Central memory CD8-positive, alpha-beta T cell (primary cell): ENCODE results near the gene ZCCHC14.
A peak's percentile ranks its signal among the peaks of the same experiment; 100 is the strongest.
"Not testable (repeated sequence)": the region's sequence is repeated elsewhere in the genome, so short reads cannot be mapped to it uniquely, and the experiment has no call there.

ENCODE experiments used
- ATAC-seq: fragments of 150-1000 bp; cut with Tn5 transposase; replicated peaks from 2 replicates; pipeline ENCODE4 v1.10.0; 2022; ENCODE audit warnings: mild to moderate bottlenecking, moderate FRiP score, moderate number of reproducible peaks; ENCODE audit not compliant: poor library complexity, severe bottlenecking; ENCODE audit errors: extremely low read depth
- DNase-seq, 2 donors: peaks; one replicate each; pipeline ENCODE4 v3.0.0; 2021; ENCODE audit warnings: low spot score in 2 of 2
- H3K27ac Mint-ChIP-seq: one replicate; pipeline ENCODE4 v1.8.0; 2022; ENCODE audit warnings: low read depth, mild to moderate bottlenecking, moderate library complexity, mixed read lengths
- H3K27me3 Mint-ChIP-seq: one replicate; pipeline ENCODE4 v1.8.0; 2022; ENCODE audit warnings: mixed read lengths
- H3K36me3 Mint-ChIP-seq: one replicate; pipeline ENCODE4 v1.8.0; 2022; ENCODE audit warnings: mild to moderate bottlenecking, moderate library complexity, mixed read lengths; ENCODE audit not compliant: insufficient read depth
- H3K4me1 Mint-ChIP-seq: one replicate; pipeline ENCODE4 v1.8.0; 2022; ENCODE audit warnings: mixed read lengths
- H3K4me3 Mint-ChIP-seq: one replicate; pipeline ENCODE4 v1.8.0; 2022; ENCODE audit warnings: mild to moderate bottlenecking, moderate library complexity, mixed read lengths
- H3K9me3 Mint-ChIP-seq: one replicate; pipeline ENCODE4 v1.8.0; 2022; ENCODE audit warnings: mixed read lengths

The ZCCHC14 gene

GRCh38 chr16:87489434-87490045 lies 3.3 kb downstream of the ZCCHC14 start:
- Mint-ChIP-seq H3K4me1 (peaks cover 63% of the 10 kb centered on the region), H3K4me3 (peak overlapping the region; percentile 75), H3K27ac (peak overlapping the region; percentile 60), H3K36me3 (peaks cover 22% of the 10 kb centered on the region), H3K9me3 (no peaks in the 10 kb centered on the region), H3K27me3 (no peaks in the 10 kb centered on the region)
- ATAC-seq (no peak), DNase-seq (no peak)

DNA sequence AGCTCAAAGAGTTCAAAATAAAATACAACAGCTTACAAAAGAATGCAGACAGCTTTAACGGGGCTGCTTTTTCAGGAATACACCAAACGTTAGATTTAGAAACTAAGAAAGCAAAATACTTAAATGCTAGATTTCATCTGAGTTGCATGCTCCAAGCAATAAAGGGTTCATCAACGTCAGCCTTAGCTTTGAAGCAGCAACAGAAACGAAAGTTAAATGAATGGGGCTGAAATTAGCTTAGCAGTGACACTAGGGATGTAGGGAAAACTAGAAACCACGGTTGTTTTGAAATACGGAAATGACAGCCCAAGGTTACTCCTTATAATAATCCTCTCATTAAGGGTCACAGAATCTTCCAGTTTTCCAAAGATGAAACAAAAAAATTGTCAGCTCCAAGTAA lies 3.9 kb downstream of the ZCCHC14 start:
- not testable (repeated sequence) for H3K27me3 Mint-ChIP-seq, H3K27ac Mint-ChIP-seq, H3K4me3 Mint-ChIP-seq, H3K9me3 Mint-ChIP-seq, ATAC-seq, DNase-seq
- Mint-ChIP-seq H3K4me1 (peaks cover 68% of the 10 kb centered on the region), H3K36me3 (peaks cover 24% of the 10 kb centered on the region)

- peaks cover 73% of the 10 kb centered on the region for H3K4me1 Mint-ChIP-seq
- ATAC-seq (no peak), DNase-seq (no peak)
- peaks cover 19% of the 10 kb centered on the region for H3K36me3 Mint-ChIP-seq
- H3K9me3 Mint-ChIP-seq, result no peaks in the 10 kb centered on the region
- H3K27me3 Mint-ChIP-seq, result no peaks in the 10 kb centered on the region
- H3K27ac Mint-ChIP-seq, result no peak overlapping the region
- H3K4me3 Mint-ChIP-seq, result no peak overlapping the region
These were observed 5.4 kb downstream of the ZCCHC14 start for GRCh38 chr16:87487361-87487924.

- Mint-ChIP-seq H3K9me3 (no peaks in the 10 kb centered on the region), H3K4me1 (peaks cover 79% of the 10 kb centered on the region), H3K36me3 (peaks cover 20% of the 10 kb centered on the region), H3K4me3 (no peak overlapping the region), H3K27ac (no peak overlapping the region), H3K27me3 (no peaks in the 10 kb centered on the region)
- DNase-seq (no peak), ATAC-seq (no peak)
These were observed 6.0 kb downstream of the ZCCHC14 start for GRCh38 chr16:87486713-87487247.

- H3K4me3 Mint-ChIP-seq, result no peak overlapping the region
- no peaks in the 10 kb centered on the region for H3K9me3 Mint-ChIP-seq
- H3K27me3 Mint-ChIP-seq, result no peaks in the 10 kb centered on the region
- DNase-seq (no peak), ATAC-seq (no peak)
- H3K36me3 Mint-ChIP-seq, result peaks cover 18% of the 10 kb centered on the region
- H3K4me1 Mint-ChIP-seq, result peaks cover 77% of the 10 kb centered on the region
- no peak overlapping the region for H3K27ac Mint-ChIP-seq
These were observed 6.5 kb downstream of the ZCCHC14 start for GRCh38 chr16:87486282-87486681.

GRCh38 chr16:87485792-87486191 lies 7.0 kb downstream of the ZCCHC14 start:
- Mint-ChIP-seq H3K36me3 (peaks cover 13% of the 10 kb centered on the region), H3K4me1 (peaks cover 75% of the 10 kb centered on the region), H3K27ac (peak overlapping the region; percentile 44)
- not testable (repeated sequence) for H3K4me3 Mint-ChIP-seq, DNase-seq, H3K27me3 Mint-ChIP-seq, ATAC-seq, H3K9me3 Mint-ChIP-seq

DNA sequence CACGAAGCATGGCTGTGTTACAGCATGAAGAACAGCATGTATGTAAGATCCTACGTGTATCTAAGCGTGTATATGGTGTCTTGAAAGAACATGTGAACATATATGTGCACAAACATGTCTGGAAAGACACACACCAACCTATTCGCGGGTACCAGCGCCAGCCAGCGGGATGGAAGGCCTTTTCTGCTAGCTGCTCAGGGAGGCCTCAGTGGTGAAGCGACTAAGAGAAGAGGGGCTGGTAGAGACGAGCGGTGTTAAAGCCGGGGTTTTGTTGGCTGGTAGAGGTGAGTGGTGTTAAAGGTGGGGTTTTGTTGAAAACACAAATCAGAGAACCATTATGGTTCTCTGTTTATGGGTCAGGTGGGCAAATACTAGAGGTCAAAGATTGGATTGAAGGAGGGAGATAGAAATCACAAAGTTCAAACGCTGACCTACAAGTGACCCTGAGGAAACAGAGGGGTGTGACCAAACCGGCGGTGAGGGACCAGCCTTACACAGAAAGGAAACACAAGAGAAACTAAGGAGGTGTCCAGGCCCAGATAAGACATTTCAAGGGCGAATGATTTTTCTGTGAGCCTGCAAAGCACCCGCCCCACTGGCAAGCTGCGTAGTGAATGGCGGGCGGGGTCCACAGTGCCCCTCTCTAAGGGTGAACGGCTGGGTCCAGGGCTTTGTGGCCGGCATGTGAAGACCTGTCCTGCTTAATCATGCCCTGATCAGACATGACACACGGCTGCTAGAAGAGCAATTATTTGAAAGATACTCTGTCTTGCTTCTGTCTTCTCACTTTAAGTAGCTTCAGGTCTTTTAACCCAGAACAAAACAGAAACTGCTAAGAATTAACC lies 8.1 kb downstream of the ZCCHC14 start:
- Mint-ChIP-seq H3K27me3 (no peaks in the 10 kb centered on the region), H3K27ac (peak overlapping the region; percentile 44), H3K9me3 (no peaks in the 10 kb centered on the region), H3K4me3 (no peak overlapping the region), H3K36me3 (peaks cover 7% of the 10 kb centered on the region), H3K4me1 (peaks cover 69% of the 10 kb centered on the region)
- DNase-seq (no peak), ATAC-seq (no peak)

DNA sequence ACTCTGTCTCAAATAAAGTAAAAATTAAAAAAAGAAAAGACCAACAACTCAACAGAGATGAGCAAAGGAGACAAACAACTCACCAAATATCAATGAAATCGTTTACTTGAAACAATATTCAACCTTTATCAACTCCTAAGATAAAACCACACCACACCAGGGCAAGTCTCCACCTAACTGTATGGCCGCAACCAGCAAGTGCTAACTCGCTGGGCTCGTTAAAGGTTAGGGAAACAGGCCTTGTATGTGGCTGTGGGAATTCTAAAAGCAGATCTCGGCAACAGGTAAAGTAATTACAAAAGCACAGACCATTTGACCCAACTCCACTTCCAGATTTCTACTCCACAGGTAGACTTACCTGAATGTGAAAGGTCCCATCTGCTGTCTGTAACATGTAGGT lies 9.3 kb downstream of the ZCCHC14 start:
- H3K27ac Mint-ChIP-seq, result no peak overlapping the region
- peaks cover 61% of the 10 kb centered on the region for H3K4me1 Mint-ChIP-seq
- no peaks in the 10 kb centered on the region for H3K9me3 Mint-ChIP-seq
- H3K36me3 Mint-ChIP-seq, result peaks cover 5% of the 10 kb centered on the region
- ATAC-seq (no peak), DNase-seq (no peak)
- H3K4me3 Mint-ChIP-seq, result no peak overlapping the region
- H3K27me3 Mint-ChIP-seq, result no peaks in the 10 kb centered on the region

DNA sequence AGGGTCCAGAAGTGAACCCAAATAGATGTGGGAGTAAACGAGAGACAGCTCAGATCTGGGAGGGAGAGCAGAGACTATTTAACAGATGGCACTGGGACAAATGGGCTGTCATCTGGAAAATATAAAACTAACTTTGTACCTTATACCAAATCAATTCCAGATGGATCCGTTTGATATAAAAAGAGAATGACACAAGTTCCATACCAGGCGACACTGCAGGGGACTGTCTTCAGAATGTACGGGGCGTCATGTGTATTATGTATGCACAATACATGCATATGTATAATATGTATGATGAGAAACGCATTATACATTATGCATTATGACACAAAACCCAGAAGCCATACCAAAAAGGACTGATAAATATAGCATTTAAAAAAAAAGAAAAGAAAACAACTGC lies 10.2 kb downstream of the ZCCHC14 start:
- H3K9me3 Mint-ChIP-seq, ATAC-seq, H3K27me3 Mint-ChIP-seq, H3K4me3 Mint-ChIP-seq, H3K36me3 Mint-ChIP-seq, H3K27ac Mint-ChIP-seq, DNase-seq: not testable (repeated sequence)
- peaks cover 65% of the 10 kb centered on the region for H3K4me1 Mint-ChIP-seq

DNA sequence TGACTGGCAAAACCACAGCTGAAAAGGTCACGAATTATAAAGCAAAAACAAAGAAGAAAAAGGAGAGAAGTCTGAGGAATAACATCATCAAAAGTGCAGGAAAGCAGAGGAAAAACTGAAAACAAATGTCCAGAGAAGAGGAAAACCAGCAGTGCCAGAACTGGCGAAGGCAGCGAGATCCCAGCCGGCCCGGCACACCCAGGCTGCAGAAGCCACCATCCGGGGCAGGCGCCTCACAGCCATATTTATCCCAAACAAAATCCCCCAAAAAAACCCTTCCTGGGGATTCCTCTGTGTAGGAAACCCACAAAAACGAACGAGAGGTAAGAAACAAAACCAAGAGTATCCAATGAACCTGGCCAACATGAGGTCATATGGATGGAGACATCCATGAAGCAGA lies 10.6 kb downstream of the ZCCHC14 start:
- H3K4me3 Mint-ChIP-seq, result no peak overlapping the region
- ATAC-seq, result no peak
- H3K36me3 Mint-ChIP-seq, result peaks cover 5% of the 10 kb centered on the region
- H3K4me1 Mint-ChIP-seq, result peaks cover 63% of the 10 kb centered on the region
- no peak for DNase-seq
- peak overlapping the region; percentile 39 for H3K27ac Mint-ChIP-seq
- no peaks in the 10 kb centered on the region for H3K27me3 Mint-ChIP-seq
- no peaks in the 10 kb centered on the region for H3K9me3 Mint-ChIP-seq

GRCh38 chr16:87481711-87482110 lies 11.1 kb downstream of the ZCCHC14 start:
- Mint-ChIP-seq H3K27ac (peak overlapping the region; percentile 39), H3K4me1 (peaks cover 59% of the 10 kb centered on the region)
- not testable (repeated sequence) for H3K27me3 Mint-ChIP-seq, ATAC-seq, H3K9me3 Mint-ChIP-seq, H3K36me3 Mint-ChIP-seq, H3K4me3 Mint-ChIP-seq, DNase-seq

GRCh38 chr16:87477209-87477981 lies 15.4 kb downstream of the ZCCHC14 start:
- peaks cover 47% of the 10 kb centered on the region for H3K4me1 Mint-ChIP-seq

More at GRCh38 chr16:87477209-87477981, 15.4 kb downstream of the ZCCHC14 start:
- not testable (repeated sequence) for H3K27ac Mint-ChIP-seq, ATAC-seq, H3K36me3 Mint-ChIP-seq, DNase-seq, H3K4me3 Mint-ChIP-seq, H3K27me3 Mint-ChIP-seq, H3K9me3 Mint-ChIP-seq
